NOMO-1 treated with DMSO at 0.1 percent for 48 hours (cell line): ENCODE results near the gene RTN4RL2.
A peak's percentile ranks its signal among the peaks of the same experiment; 100 is the strongest.

Experiments
- DNase-seq: peaks from one replicate; lab custom pipeline; 2025; ENCODE audit not compliant: unreplicated experiment; lab: John Stamatoyannopoulos, UW

RTN4RL2 gene

DNA sequence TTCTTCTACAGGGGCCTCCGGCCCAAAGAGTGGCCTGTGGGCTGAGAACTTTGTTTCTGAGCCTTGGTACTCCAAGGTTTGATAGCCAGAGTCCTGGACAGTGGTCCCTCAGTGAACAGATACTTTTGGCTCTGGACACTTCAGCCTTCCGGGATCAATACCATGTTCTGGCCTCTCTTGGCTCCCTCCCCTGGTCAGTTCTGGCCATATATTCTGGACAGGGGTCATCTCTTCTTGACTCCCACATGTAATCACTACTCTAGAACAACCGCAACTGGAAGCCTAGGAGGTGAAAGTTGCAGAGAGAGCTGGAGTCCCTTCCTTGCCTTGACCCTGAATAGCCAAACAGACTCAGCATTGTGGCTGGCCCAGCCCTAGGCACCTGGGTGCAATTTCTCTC is 2.3 kb downstream of the RTN4RL2 start:
- DNase-seq, result no peak

DNA sequence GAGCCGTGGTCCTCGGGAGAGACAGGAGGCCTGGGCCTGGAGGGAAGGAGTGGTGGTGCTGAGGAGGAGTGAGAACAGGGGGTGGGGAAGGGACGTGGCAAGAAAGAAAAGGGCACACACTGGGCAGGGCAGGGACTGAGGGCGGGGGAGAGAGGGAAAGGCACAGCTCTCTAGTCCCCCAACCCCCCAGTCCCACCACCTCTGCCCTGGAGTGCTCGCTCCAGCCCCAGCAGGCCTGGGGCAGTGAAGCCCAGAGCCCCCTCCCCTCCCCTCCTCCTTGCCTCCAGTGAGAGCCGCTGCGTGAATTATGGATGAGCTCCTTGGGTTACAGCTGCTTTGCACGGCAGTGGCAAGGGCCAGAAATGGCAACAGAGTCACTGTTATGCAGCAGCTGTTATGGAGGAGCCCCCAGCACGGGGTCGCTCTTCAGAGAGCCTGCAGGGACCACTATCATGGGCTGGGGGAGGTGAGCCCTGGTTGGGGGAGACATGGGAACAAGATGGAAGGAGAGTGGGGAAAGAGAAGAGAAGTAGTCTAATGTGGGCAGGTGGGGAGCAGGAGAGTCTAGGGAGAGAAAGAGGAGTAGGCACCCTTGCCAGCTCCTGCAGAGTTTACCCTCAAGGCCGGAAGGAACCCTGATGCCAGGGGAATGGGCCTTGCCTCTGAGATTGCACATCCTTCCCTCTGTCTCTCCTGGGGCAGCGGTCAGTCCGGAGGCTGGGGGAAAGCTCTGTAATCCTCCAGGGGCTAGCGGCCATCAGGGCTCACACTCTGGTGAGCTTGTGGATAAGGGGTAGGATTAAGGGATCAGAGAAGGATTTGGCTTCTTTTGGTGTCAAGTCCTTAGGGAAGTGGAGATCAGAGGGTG is 3.6 kb downstream of the RTN4RL2 start:
- no peak for DNase-seq

DNA sequence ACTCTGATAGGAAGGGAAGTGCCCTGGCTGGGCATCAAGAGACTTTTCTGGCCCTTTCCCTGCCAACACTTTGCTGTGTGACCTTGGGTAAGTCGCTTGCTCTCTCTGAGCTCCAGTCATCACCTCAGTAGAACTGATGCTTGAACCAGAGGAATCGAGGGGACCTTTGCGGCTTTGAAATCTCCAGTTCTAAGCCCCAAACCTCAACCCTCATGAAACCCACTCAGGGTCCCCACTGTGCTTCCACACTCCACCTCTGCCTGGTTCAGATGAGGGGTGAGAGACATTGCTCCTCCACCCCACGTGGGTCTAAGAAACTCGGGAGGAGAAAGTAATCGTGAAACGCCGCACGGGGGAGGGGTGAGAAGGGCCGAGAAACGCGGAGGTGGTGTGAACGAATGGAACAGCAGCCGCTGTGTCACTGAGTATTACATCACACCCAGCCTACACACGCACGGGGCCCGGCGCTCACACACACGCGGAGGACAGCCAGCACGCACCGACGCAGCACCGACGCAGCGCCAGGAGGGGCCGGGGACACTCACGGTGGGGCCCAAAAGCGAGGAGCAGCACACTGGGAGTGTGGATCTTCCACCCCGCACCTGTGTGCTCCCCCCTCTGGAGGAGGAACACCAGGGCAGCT is 4.3 kb downstream of the RTN4RL2 start:
- DNase-seq, result peak; percentile 52

DNA sequence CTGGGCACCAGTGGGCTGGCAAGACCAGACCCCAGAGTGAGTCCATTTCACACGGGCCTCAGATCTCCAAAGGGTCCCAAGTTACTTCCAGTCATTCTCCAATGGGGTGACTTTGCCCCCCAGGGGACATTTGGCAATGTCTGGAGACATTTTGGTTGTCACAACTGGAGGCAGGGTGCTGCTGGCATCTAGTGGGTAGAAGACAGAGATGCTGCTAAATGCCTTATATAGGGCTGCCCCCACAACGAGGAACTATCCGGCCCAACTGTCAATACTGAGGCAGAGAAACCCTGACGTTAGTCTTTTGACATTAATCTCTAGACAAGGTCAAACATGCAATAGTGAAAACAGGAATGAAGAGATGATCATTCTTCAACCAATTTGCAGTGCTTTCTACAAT is 6.4 kb downstream of the RTN4RL2 start:
- no peak for DNase-seq

DNA sequence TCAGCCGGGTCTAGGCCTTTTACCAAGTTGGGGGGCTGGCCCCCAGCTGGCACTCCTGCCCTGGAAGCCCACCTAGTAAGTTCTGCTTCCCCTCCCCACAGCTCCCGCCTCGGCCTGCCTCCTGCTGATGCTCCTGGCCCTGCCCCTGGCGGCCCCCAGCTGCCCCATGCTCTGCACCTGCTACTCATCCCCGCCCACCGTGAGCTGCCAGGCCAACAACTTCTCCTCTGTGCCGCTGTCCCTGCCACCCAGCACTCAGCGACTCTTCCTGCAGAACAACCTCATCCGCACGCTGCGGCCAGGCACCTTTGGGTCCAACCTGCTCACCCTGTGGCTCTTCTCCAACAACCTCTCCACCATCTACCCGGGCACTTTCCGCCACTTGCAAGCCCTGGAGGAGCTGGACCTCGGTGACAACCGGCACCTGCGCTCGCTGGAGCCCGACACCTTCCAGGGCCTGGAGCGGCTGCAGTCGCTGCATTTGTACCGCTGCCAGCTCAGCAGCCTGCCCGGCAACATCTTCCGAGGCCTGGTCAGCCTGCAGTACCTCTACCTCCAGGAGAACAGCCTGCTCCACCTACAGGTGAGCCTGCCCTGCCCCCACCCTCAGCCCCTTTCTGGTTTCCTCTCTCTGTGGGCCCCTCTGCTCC is 7.3 kb downstream of the RTN4RL2 start:
- DNase-seq, result no peak

DNA sequence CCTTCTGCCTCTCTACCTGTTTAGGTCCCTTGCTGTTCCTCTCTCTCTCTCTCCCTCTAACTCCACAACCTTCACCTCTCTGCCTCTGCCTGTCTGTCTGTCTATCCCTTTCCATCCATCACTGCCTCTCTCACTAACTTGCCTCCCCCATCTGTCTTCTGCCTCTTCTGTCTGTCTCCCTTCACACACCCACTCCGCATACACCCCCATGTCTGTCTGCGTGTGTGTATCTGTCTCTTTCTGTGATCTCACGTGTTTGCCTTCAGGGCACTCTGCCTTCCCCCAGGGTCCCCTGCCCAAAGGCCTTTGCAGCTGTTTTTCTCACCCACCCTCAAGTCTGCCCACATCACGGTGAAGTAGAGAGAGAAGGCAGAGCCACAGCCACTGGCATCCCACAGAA is 7.9 kb downstream of the RTN4RL2 start:
- no peak for DNase-seq

DNA sequence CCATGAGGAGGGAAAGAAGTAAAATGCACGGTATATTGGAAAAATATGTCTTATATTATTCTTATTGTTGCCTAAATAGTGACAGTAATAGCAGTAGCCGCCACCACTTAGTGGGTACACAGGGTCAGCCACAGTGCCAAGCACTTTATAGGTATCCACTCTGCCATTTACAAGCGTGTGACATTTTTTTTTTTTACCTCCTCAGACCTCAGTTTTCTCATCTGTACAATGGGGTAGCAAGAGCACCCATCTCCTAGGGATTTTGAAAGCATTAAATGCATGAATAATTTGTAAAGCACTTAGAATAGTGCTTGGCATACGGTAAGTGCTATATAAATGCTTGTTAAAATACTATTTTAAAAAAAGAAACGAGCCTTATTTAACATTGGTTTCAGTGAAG is 8.9 kb downstream of the RTN4RL2 start:
- no peak for DNase-seq

DNA sequence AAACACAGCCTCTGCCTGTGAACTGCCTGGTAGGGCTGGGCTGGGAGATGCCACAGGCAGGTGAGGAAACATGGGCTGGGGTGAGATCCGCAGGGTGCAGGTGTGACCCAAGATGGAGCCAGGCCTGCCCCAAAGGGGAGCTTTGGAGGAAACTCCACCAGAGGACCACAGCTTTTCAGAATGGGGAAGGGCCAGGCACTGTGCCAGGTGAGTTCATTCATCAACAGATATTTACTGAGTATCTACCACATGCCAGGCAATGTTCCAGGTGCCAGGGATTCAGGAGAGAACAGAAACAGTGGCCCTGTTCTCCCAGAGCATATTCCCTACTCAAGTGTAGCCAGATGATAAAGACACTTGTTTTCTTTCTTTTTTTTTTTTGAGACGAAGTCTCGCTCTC is 11.2 kb downstream of the RTN4RL2 start:
- no peak for DNase-seq

DNA sequence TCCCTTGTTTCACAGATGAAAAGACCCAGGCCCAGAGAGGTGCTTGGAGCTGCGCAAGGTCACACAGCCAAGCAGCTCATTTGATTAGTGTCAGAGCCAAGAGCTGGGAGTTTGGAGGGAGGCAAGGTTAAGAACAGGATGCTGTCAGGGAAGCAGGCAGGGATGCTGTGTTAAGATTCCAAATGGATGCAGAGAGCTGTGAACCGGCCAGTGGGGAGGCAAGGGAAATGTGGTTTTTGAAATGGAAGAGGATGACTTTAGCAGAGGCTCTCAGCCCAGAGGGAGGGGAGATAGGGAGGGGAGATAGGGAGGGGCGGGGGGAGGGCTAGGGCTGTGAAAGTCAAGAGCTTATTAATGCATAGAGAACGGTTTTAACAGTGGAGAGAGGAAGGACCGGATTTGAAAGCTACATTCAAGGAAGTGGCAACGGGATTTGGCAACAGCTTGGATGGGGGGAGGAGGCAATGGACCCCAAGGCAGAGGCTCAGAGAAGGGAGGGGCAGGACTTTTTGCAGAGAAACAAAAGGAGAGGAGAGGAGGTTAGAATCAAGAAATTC is 13.0 kb downstream of the RTN4RL2 start:
- DNase-seq, result peak; percentile 79

DNA sequence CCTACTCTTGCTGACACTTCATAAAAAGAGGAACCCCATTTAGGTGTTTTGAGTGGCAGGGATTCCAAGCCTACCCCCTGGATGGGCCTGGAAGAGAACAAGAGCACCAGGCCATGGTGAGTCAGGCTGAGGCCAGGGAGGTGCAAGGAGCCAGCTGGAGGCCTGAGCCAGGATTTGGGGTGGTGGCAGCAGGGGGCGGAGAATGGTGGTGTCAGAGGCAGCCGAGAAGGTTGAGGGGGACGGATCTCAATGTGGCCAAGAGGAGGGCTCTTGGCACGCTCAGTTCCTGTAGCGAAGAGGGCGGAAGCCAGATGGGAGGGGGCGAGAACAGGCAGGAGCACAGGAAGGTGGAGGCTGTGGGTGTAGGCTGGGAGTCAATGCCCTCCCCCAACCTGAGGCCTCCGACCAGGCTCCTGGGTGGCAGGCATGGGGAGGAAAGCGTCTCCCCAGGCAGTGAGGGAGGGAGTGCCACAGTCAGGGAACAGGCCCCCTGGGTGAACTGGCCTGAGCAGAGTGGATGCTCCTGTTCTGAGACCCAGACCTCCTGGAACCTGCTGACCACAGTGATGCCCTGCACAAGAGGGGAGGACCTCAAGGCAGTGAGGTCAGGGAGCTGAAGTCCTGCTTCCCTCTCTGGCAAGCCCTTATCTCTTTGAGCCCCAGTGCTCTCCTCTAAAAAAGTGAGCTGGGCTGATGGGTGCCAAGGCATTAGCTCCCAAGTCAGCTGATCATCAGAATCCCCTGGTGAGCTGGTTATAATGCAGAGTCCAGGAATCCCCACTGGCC is 13.9 kb downstream of the RTN4RL2 start:
- DNase-seq, result peak; percentile 70

DNA sequence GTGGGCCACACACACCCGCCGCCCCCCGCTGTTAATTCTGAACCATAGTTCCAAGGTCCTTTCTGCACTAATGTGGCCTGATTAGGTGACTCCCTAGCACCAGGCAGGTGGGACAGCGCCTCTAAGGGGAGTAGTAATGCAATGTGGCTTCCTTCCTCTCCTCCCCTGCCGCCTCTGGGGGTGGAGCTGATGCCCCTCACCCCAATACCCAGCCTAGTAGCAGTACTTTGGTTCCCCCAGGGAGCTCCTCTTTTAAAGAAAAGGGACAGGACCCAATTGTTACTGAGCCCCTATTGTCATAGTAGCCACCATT is 14.4 kb downstream of the RTN4RL2 start:
- no peak for DNase-seq

DNA sequence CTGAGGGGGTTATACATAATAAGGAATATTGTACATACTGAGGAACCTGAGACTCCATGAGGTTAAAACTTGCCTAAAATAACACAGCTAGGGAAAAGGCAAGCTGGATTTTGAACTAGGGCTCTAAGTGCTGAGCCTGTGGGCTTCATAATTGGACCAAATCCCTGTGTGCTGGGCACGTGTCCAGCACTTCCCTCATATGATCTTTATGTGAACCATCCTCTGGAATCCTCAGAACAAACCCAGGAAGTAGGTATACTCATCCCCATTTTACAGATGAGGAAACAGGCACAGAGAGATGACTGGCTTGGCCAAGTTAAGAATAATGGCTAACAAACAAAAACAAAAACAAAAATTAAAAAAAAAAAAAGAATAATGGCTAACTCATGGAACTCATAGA is 14.9 kb downstream of the RTN4RL2 start:
- DNase-seq, result no peak

DNA sequence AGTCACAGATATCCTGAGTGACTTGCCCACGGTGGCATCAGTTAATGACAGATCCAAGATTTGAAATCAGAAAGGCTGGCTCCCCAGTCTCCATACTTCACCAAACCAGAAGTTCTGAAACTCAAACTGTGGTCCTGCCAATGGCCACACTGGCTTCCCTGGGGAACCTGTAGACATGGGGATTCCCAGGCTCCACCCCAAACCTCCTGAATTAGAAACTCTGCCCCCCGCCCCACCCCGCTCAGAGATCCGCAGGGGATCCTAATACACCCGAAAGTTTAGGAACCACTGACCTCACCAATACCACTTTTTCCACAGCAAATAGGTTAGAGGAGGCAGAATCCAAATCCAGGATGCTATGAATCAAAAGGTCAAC is 15.3 kb downstream of the RTN4RL2 start:
- DNase-seq, result no peak

DNA sequence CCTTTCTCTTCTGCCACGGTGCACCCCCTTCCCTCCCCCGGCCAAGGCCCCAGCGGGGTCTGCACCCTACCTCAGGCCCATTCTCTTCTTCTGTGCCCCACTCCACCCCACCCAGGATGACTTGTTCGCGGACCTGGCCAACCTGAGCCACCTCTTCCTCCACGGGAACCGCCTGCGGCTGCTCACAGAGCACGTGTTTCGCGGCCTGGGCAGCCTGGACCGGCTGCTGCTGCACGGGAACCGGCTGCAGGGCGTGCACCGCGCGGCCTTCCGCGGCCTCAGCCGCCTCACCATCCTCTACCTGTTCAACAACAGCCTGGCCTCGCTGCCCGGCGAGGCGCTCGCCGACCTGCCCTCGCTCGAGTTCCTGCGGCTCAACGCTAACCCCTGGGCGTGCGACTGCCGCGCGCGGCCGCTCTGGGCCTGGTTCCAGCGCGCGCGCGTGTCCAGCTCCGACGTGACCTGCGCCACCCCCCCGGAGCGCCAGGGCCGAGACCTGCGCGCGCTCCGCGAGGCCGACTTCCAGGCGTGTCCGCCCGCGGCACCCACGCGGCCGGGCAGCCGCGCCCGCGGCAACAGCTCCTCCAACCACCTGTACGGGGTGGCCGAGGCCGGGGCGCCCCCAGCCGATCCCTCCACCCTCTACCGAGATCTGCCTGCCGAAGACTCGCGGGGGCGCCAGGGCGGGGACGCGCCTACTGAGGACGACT is 15.9 kb downstream of the RTN4RL2 start:
- DNase-seq, result no peak

DNA sequence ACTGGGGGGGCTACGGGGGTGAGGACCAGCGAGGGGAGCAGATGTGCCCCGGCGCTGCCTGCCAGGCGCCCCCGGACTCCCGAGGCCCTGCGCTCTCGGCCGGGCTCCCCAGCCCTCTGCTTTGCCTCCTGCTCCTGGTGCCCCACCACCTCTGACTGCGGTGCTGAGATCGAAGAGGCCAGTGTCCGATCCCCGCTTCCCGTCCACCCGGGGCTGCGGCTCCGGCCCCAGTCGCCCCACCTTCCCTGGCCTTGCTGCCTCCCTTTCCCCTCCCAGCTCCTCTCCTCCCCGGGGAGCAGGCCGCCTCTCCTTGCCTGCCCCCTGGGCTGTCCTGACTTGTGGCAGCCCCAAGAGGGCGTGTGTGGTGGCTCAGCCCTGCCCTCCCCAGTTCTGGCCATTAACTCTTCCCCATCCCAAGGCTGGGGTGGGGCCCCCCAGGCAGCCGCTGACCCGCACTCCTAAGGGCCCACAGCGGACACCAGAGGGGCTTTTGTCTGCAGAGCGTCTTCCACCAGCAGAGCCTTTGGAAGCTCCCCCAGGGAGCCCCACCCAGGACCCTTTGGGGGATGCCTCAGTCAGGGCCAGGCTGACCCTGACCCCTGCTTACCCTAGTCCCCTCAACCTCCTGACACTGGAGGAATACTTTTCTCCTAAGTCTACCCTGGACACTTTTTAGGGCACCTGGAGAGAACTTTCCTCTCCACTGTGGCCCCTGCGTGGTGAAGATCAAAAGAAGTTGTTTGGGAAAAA is 16.6 kb downstream of the RTN4RL2 start:
- DNase-seq, result no peak

DNA sequence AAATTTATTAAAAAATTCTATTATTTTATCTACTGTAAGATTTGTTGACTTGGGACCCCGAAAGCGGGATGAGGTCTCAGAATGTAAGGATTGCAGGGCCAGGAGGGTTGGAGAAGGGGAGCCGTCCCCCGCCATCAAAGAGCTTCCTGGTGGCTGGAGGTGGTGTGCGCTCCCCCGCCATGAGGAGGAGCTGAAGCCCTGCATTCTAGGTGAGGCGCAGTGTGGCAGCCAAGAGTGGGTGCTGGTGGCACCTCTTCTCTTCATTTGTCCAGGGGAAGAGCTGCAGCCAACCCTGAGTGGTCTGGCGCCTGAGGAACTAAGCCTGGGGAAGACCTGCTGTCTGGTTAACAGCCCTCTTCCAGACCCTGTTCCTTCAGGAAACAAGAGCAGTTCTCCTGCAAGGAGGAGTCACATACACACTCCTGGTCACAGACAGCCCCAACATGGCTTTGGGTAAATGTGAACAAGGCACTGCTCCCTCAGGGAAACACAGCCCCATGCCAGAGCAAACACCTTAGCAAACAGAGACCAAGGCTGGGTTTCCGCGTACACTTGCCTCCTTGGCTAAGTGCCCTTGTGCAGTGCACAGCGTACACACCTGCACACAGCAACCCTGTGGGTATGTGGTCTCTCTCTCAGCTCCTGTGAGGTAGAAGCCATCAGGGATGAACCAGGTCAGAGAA is 17.3 kb downstream of the RTN4RL2 start:
- DNase-seq, result no peak

DNA sequence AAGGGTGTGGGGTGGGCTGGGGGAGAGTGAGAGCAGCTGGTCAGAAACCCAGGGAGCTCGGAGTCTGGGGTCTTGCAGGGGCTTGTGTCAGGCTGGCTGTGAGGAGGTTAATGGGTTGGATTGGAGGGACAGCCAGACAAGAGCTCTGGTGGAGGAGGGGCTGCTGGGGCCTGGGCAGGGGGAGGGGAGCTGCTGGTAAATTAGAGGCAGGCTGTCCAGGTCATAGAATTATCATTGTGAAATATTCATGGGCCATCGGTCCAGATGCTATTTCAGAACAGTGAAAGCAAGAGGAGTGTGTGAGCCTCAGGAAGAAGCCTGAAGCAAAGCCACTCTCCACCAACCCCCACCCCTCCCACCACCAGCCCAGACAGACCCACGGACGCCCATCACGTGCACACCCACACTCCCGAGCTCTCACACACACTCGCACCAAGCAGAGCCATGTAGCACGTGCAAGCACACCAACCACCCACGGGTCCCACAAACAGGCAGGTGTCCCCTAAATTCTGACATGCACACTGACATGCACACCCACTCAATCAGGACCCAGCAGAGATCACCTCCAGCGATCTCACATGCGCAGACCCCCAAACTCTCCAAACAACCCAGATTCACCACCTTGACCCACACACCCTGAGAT is 18.8 kb downstream of the RTN4RL2 start:
- no peak for DNase-seq

DNA sequence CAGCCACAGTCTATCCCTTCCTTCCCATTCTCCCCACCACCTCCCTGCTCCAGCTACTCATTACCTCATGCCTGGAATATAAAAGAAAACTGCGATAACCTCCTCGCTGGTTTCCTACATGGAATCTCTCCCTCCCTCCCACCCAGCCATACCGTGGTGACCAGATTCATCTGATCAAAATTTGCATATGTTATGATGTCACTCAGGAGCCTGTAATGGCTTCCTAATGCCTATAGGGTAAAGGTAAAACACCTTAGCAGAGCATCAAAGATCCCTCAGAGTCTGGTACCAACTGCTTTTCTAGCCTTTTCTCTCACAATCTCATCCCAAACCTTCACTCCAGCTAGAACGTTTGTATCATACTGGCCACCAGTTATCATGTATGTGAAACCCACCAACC is 19.6 kb downstream of the RTN4RL2 start:
- no peak for DNase-seq
